Esophagus muscularis mucosa (tissue), 4 donors: Measurements from ENCODE around the gene ZNF711. TPM values are rescaled to one million over a fixed set of nuclear protein-coding genes. Genes with fewer than 3 reads are reported as not detected.
"Not testable (repeated sequence)": the region's sequence is repeated elsewhere in the genome, so short reads cannot be mapped to it uniquely, and the experiment has no call there.

Experiments
- DNase-seq: peaks from one replicate; pipeline ENCODE4 v3.0.0-alpha.2; 2017; ENCODE audit errors: extremely low spot score
- H3K27ac ChIP-seq, 4 donors: fragments of 200-600 bp; sonication (generic); replicated peaks in 1 of 4; 1 replicate in 3 of 4; 2 replicates in 1 of 4; pipeline ENCODE4 v1.5.1; 2016 to 2019; ENCODE audit warnings: mild to moderate bottlenecking in 1 of 4
- H3K27me3 ChIP-seq, 4 donors: fragments of 200-600 bp; sonication (generic); one replicate each; pipeline versions ENCODE4 v1.5.1 to v1.6.0; 2016 to 2019
- H3K36me3 ChIP-seq, 4 donors: fragments of 200-600 bp; sonication (generic); one replicate each; pipeline ENCODE4 v1.5.1; 2016 to 2019
- H3K4me1 ChIP-seq, 4 donors: fragments of 200-600 bp; sonication (generic); one replicate each; pipeline ENCODE4 v1.5.1; 2016 to 2019
- H3K4me3 ChIP-seq, 4 donors: fragments of 200-600 bp; sonication (generic); 1 replicate in 2 of 4; 2 replicates in 2 of 4; pipeline ENCODE4 v1.5.1; 2016 to 2019; ENCODE audit warnings: mild to moderate bottlenecking in 4 of 4, moderate library complexity in 1 of 4
- H3K9me3 ChIP-seq, 4 donors: fragments of 200-600 bp; sonication (generic); 1 replicate in 3 of 4; 2 replicates in 1 of 4; pipeline ENCODE4 v1.5.1; 2016 to 2019
- CTCF ChIP-seq, 3 experiments: fragments of 200-600 bp in 2 of 3; fragments of 450-650 bp in 1 of 3; sonication (generic) in 2 of 3; IDR thresholded peaks; one replicate each; pipeline ENCODE4 v1.5.1; 2017 to 2019; ENCODE audit warnings: antibody characterized with exemption in 3 of 3, mild to moderate bottlenecking in 2 of 3, moderate library complexity in 1 of 3
- EP300 ChIP-seq: sonication (generic); formaldehyde crosslinking; IDR thresholded peaks from one replicate; pipeline ENCODE4 v1.6.1; 2017; ENCODE audit warnings: antibody characterized with exemption
- POLR2A ChIP-seq: fragments of 450-650 bp; IDR thresholded peaks from one replicate; pipeline ENCODE4 v1.6.1; 2017; ENCODE audit warnings: antibody characterized with exemption, moderate library complexity, mild to moderate bottlenecking, low read depth
- POLR2AphosphoS5 ChIP-seq, 2 donors: sonication (generic); formaldehyde crosslinking; IDR thresholded peaks; one replicate each; pipeline ENCODE4 v1.6.1; 2017; ENCODE audit warnings: antibody characterized with exemption in 2 of 2
- WGBS: methylation state at CpG from one replicate; pipeline ENCODE4 v1.1.5; 2018; 5-methylcytosine and 5-hydroxymethylcytosine counted together
- intact Hi-C: fragments of 100-400 bp; cut with DNase I; formaldehyde crosslinking; loops from one replicate; pipeline ENCODE4 v1.15.1; 2023
- total RNA-seq, 4 donors: library from RNA; depleted of rRNA; stranded (reverse); fragments of >200 nt; gene quantifications; one replicate each; pipeline versions ENCODE4 v1.1.0 to v1.2.1, GENCODE V29; 2016

ZNF711 gene
- total RNA-seq, 4 donors from 2014 or later: 0.50 to 0.86 (median 0.80) TPM

DNA sequence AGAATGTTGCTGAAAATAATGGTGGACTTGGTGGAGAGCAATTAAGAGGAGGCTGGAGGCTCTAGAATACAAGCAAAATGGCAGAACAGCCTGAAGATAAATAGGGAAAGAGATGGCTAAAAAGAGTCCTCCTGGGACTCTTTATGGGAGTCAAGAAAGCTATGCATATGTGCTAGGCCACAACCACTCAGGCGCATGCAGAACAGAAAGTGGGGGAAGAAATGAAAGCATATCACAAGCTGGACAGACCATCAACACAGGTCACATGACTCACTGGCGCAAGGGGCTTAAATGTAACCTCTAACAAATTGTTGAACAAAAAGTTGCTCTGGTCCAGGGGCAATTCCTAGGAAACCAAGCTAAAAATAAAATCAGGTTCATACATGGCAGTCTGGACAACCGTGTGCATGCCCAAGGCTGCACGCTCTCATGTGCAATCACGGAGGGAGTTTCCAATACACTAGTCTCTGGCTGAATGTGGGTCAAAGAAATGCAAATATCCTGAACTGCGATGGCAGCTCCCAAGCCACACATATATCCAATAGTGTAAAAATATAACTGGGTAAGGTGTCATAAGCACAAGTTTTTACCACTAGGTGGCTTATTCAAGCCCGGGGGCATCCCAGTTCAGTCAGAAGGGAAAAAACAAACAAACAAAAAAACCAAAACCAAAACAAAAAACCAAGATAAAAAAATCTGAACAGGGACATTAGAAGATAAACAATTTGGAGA, 45.4 kb downstream of the ZNF711 start:
- TF ChIP-seq EP300 (no peak), CTCF (IDR thresholded peaks at IDR 0.05) (no peak), POLR2A (no peak), POLR2AphosphoS5 (IDR thresholded peaks at IDR 0.05) (no peak)
- no peak for DNase-seq
- no peaks in the 10 kb centered on the region for H3K4me1 ChIP-seq
- no peaks in the 10 kb centered on the region for H3K36me3 ChIP-seq
- no peak overlapping the region for H3K4me3 ChIP-seq
- H3K9me3 ChIP-seq: no peaks in the 10 kb centered on the region
- intact Hi-C loops: no loop called here
- H3K27ac ChIP-seq: no peak overlapping the region
- H3K27me3 ChIP-seq: no peaks in the 10 kb centered on the region
- WGBS: 75% methylated on average over 7 of the region's 7 CpGs

GRCh38 chrX:85303544-85303943, 59.8 kb downstream of the ZNF711 start:
- no peak for TF ChIP-seq POLR2A
- Histone ChIP-seq H3K27me3 (no peaks in the 10 kb centered on the region), H3K36me3 (no peaks in the 10 kb centered on the region), H3K9me3 (no peaks in the 10 kb centered on the region), H3K4me1 (no peaks in the 10 kb centered on the region), H3K4me3 (no peak overlapping the region), H3K27ac (no peak overlapping the region)
- WGBS: 64% methylated on average over 3 of the region's 3 CpGs
- intact Hi-C loops: no loop called here
- no peak for DNase-seq

DNA sequence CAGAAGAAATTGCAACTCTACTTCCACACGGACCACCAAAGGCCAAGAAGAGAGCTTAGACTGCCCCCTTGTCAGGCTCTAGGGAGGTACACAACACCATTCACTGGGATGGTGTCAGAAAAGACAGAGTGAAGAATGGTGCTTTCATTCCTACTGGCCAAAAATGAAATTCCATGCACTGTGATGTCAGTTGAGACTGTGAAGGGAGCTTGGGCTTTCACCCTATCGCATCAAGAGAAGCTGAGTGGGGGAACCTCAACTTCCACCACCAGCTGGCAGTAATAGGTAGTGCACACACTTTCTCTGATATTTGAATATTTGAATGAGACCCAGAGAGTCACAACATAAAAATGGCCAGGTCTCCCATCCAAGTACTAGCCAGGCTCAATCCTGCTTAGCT, 65.9 kb downstream of the ZNF711 start:
- 78% methylated on average over 2 of the region's 2 CpGs for WGBS
- no peak for DNase-seq
- Histone ChIP-seq H3K36me3 (no peaks in the 10 kb centered on the region), H3K27ac (no peak overlapping the region), H3K27me3 (no peaks in the 10 kb centered on the region), H3K4me1 (no peaks in the 10 kb centered on the region), H3K4me3 (no peak overlapping the region), H3K9me3 (peaks cover 0 to 8% (median 0%) of the 10 kb centered on the region in 4 donors)
- intact Hi-C loops: no loop called here
- no peak for TF ChIP-seq POLR2A
- no peak for TF ChIP-seq CTCF (IDR thresholded peaks at IDR 0.05)
- TF ChIP-seq POLR2AphosphoS5 (IDR thresholded peaks at IDR 0.05): no peak
- no peak for TF ChIP-seq EP300

- H3K36me3 ChIP-seq, H3K4me3 ChIP-seq, H3K27ac ChIP-seq, intact Hi-C loops, H3K4me1 ChIP-seq, H3K9me3 ChIP-seq, DNase-seq, H3K27me3 ChIP-seq: not testable (repeated sequence)
- 82% methylated on average over 2 of the region's 2 CpGs for WGBS
These were observed 67.6 kb downstream of the ZNF711 start for GRCh38 chrX:85311348-85311747.

Other genes starting within 250 kb of the ZNF711 start
- gene APOOL, start 240.1 kb upstream of the ZNF711 start, total RNA-seq: 10 to 100 TPM; 14.9 to 22.9 (median 20.5) TPM
- gene SATL1, start 212 bp upstream of the ZNF711 start, total RNA-seq: not detected
- gene POF1B, start 135.7 kb downstream of the ZNF711 start, total RNA-seq: under 1 TPM; under 0.01 to 0.50 (median 0.34) TPM